ENCODE measurements around the gene SNX18.

SNX18 gene

GRCh38 chr5:54544044-54544443, 26.5 kb downstream of the SNX18 start:
- no peak for DNase-seq

- no peak for DNase-seq
These were observed 28.2 kb downstream of the SNX18 start for GRCh38 chr5:54545796-54546195.

GRCh38 chr5:54547711-54548250, 30.2 kb downstream of the SNX18 start:
- DNase-seq: no peak

- no peak for DNase-seq
These were observed 31.0 kb downstream of the SNX18 start for GRCh38 chr5:54548565-54548964.

GRCh38 chr5:54551292-54551691, 33.7 kb downstream of the SNX18 start:
- DNase-seq: no peak

GRCh38 chr5:54551926-54552325, 34.4 kb downstream of the SNX18 start:
- DNase-seq: no peak

GRCh38 chr5:54552446-54552845, 34.9 kb downstream of the SNX18 start:
- DNase-seq: no peak

- DNase-seq: no peak
These were observed 36.2 kb downstream of the SNX18 start for GRCh38 chr5:54553659-54554207.

GRCh38 chr5:54556141-54556540, 38.6 kb downstream of the SNX18 start:
- DNase-seq: no peak

- DNase-seq: no peak
These were observed 40.8 kb downstream of the SNX18 start for GRCh38 chr5:54558362-54558761.

- DNase-seq: no peak
These were observed 44.1 kb downstream of the SNX18 start for GRCh38 chr5:54561651-54562050.

- DNase-seq: no peak
These were observed 45.7 kb downstream of the SNX18 start for GRCh38 chr5:54563083-54563761.

GRCh38 chr5:54567996-54568395, 50.4 kb downstream of the SNX18 start:
- DNase-seq: no peak

GRCh38 chr5:54570916-54571315, 53.4 kb downstream of the SNX18 start:
- no peak for DNase-seq

GRCh38 chr5:54571462-54571861, 53.9 kb downstream of the SNX18 start:
- DNase-seq: no peak

- no peak for DNase-seq
These were observed 56.4 kb downstream of the SNX18 start for GRCh38 chr5:54573812-54574489.

- no peak for DNase-seq
These were observed 60.0 kb downstream of the SNX18 start for GRCh38 chr5:54577528-54577927.

GRCh38 chr5:54577937-54578653, 60.5 kb downstream of the SNX18 start:
- DNase-seq: no peak

GRCh38 chr5:54579591-54580295, 62.2 kb downstream of the SNX18 start:
- DNase-seq: no peak

- DNase-seq: no peak
These were observed 63.6 kb downstream of the SNX18 start for GRCh38 chr5:54580997-54581811.

- DNase-seq: no peak
These were observed 64.4 kb downstream of the SNX18 start for GRCh38 chr5:54581831-54582548.
